Lower lobe of right lung (tissue), 2 donors: ENCODE results near the gene PNCK. TPM values are rescaled to one million over a fixed set of nuclear protein-coding genes. Genes with fewer than 3 reads are reported as not detected.

ENCODE experiments used
- ATAC-seq, 2 donors: fragments of 200-7000 bp; cut with Tn5 transposase; one replicate each; pipeline ENCODE4 v1.9.1; 2020 to 2022; ENCODE audit warnings: mild to moderate bottlenecking in 2 of 2, moderate library complexity in 2 of 2
- DNase-seq: peaks from one replicate; pipeline ENCODE4 v3.0.0-alpha.2; 2020
- H3K27ac ChIP-seq: fragments of 200-600 bp; one replicate; pipeline ENCODE4 v1.8.0; 2022
- H3K27me3 ChIP-seq: fragments of 200-600 bp; one replicate; pipeline ENCODE4 v1.8.0; 2022; ENCODE audit warnings: low read depth
- H3K36me3 ChIP-seq: fragments of 200-600 bp; one replicate; pipeline ENCODE4 v1.8.0; 2022; ENCODE audit warnings: mild to moderate bottlenecking
- H3K4me1 ChIP-seq: fragments of 200-600 bp; one replicate; pipeline ENCODE4 v1.8.0; 2022
- H3K4me3 ChIP-seq: fragments of 200-600 bp; one replicate; pipeline ENCODE4 v1.8.0; 2022; ENCODE audit warnings: mild to moderate bottlenecking
- H3K9me3 ChIP-seq: fragments of 200-600 bp; one replicate; pipeline ENCODE4 v1.8.0; 2022
- intact Hi-C: fragments of 100-400 bp; cut with DNase I; formaldehyde crosslinking; loops from one replicate; pipeline ENCODE4 v1.11.0; 2022
- total RNA-seq: library from RNA; stranded (reverse); fragmentation: NEBNext Ultra II Directional; extraction: Animal tissue kit (Norgen Biotek cat#: 25700); gene quantifications from one replicate; pipeline ENCODE4 v1.2.1, GENCODE V29; 2021
- TF ChIP-seq, protein P1 (sequence below): fragments of 200-600 bp; IDR thresholded peaks from one replicate; pipeline ENCODE4 v1.8.0; 2022; ENCODE audit warnings: antibody characterized with exemption, mild to moderate bottlenecking
- donor health status: DM: no; HTN: yes; CAD: no; lungs with severe emphysema.

Gene PNCK
- total RNA-seq, 1 donor from 2014 or later = not detected

GRCh38 chrX:153681175-153681574, 7.6 kb upstream of the PNCK start:
- Histone ChIP-seq H3K36me3 (no peaks in the 10 kb centered on the region), H3K4me1 (no peaks in the 10 kb centered on the region), H3K27me3 (no peaks in the 10 kb centered on the region), H3K4me3 (no peak overlapping the region), H3K9me3 (no peaks in the 10 kb centered on the region), H3K27ac (no peak overlapping the region)
- ATAC-seq (no peak), DNase-seq (no peak)
- intact Hi-C loops = no loop called here
- TF ChIP-seq, protein P1, sequence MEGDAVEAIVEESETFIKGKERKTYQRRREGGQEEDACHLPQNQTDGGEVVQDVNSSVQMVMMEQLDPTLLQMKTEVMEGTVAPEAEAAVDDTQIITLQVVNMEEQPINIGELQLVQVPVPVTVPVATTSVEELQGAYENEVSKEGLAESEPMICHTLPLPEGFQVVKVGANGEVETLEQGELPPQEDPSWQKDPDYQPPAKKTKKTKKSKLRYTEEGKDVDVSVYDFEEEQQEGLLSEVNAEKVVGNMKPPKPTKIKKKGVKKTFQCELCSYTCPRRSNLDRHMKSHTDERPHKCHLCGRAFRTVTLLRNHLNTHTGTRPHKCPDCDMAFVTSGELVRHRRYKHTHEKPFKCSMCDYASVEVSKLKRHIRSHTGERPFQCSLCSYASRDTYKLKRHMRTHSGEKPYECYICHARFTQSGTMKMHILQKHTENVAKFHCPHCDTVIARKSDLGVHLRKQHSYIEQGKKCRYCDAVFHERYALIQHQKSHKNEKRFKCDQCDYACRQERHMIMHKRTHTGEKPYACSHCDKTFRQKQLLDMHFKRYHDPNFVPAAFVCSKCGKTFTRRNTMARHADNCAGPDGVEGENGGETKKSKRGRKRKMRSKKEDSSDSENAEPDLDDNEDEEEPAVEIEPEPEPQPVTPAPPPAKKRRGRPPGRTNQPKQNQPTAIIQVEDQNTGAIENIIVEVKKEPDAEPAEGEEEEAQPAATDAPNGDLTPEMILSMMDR = no peak

- TF ChIP-seq, protein P1 = no peak
- H3K27me3 ChIP-seq = peaks cover 5% of the 10 kb centered on the region
- ATAC-seq = no peak
Measured at GRCh38 chrX:153674219-153674851, 722 bp upstream of the PNCK start.

GRCh38 chrX:153672531-153673427, 834 bp downstream of the PNCK start:
- no peak for ATAC-seq
- Histone ChIP-seq H3K4me3 (no peak overlapping the region), H3K36me3 (no peaks in the 10 kb centered on the region), H3K4me1 (no peaks in the 10 kb centered on the region), H3K27ac (no peak overlapping the region), H3K27me3 (peaks cover 5% of the 10 kb centered on the region), H3K9me3 (no peaks in the 10 kb centered on the region)
- TF ChIP-seq, protein P1 = no peak
- DNase-seq = no peak
- intact Hi-C loops = no loop called here

More at GRCh38 chrX:153674219-153674851, 722 bp upstream of the PNCK start:
- H3K27ac ChIP-seq = no peak overlapping the region
- no peak overlapping the region for H3K4me3 ChIP-seq
- no peaks in the 10 kb centered on the region for H3K36me3 ChIP-seq
- H3K9me3 ChIP-seq = no peaks in the 10 kb centered on the region
- no peaks in the 10 kb centered on the region for H3K4me1 ChIP-seq
- DNase-seq = no peak
- intact Hi-C loops = no loop called here

DNA sequence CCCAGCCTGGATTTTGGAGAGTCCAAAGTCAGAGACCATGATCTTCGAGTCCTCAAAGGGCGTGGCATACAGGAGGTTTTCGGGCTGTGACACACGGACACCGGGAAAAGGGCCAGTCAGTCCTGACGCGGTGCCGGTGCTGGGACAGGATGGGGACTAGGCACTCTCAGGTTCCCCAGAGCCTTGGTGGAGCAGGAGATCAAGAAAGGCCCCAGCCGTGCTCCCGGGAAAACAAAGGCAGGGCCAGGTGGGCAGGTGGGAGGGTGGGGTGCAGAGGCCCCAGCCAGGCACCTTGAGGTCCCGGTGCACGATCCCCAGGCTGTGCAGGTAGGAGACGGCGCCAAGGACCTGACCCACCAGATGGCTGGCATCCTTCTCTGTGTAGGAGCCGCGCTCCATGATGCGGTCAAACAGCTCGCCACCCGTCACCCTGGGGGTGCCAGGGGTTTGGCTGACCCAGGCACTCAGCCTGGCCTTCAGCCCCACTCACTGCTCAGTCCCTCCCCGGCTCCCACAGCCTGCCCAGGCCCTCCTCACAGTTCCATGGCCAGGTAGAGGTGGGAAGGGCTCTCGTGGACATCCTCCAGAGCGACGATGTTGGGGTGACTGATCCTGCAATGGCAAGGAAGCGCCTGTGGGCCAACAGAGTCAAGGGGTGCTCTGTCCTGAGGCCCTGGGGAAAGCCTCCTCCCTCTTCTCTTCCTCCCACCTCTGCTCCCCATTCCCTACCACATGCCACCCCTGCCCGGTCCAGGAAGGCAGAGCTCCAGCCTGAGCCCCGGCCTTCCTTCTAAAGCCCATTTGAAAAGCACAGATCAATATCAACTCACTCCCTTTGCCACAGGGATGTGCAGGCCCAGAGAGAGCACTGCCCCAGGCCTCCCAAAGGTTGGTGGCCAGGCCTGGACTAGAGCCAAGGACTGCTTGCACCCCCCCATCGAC, 1.8 kb downstream of the PNCK start:
- TF ChIP-seq, protein P1 = no peak
- ATAC-seq = no peak
- Histone ChIP-seq H3K27me3 (peaks cover 5% of the 10 kb centered on the region), H3K4me3 (no peak overlapping the region), H3K36me3 (no peaks in the 10 kb centered on the region), H3K4me1 (no peaks in the 10 kb centered on the region), H3K27ac (no peak overlapping the region), H3K9me3 (no peaks in the 10 kb centered on the region)
- intact Hi-C loops = no loop called here
- no peak for DNase-seq
